HEK293 (cell line): ENCODE measurements around the gene MACROH2A1.
A peak's percentile ranks its signal among the peaks of the same experiment; 100 is the strongest.

ENCODE experiments used
- GFI1B ChIP-seq: fragments of 450-650 bp; formaldehyde crosslinking; IDR thresholded peaks from 2 replicates; pipeline ENCODE4 v1.5.1; 2016; ENCODE audit warnings: missing biosample characterization, missing genetic modification characterization
- GLIS2 ChIP-seq: fragments of 450-650 bp; formaldehyde crosslinking; IDR thresholded peaks from 2 replicates; pipeline ENCODE4 v1.5.1; 2016; ENCODE audit warnings: missing biosample characterization, missing genetic modification characterization
- KLF1 ChIP-seq: fragments of 450-650 bp; formaldehyde crosslinking; IDR thresholded peaks from 2 replicates; pipeline ENCODE4 v1.5.1; 2016; ENCODE audit warnings: missing biosample characterization, missing genetic modification characterization
- PBX3 ChIP-seq: sonication (generic); formaldehyde crosslinking; IDR thresholded peaks from 2 replicates; pipeline ENCODE4 v1.8.1; 2022; ENCODE audit warnings: mild to moderate bottlenecking, moderate library complexity, missing genetic modification reagents
- SCRT2 ChIP-seq: fragments of 450-650 bp; formaldehyde crosslinking; IDR thresholded peaks from 2 replicates; pipeline ENCODE4 v1.5.1; 2016; ENCODE audit warnings: missing biosample characterization, missing genetic modification characterization
- TSHZ1 ChIP-seq: fragments of 450-650 bp; formaldehyde crosslinking; IDR thresholded peaks from 2 replicates; pipeline ENCODE4 v1.5.1; 2016; ENCODE audit warnings: missing biosample characterization, missing genetic modification characterization, borderline replicate concordance
- ZBTB21 ChIP-seq: fragments of 450-650 bp; formaldehyde crosslinking; IDR thresholded peaks from 2 replicates; pipeline ENCODE4 v1.5.1; 2017; ENCODE audit warnings: missing biosample characterization, missing genetic modification characterization
- ZBTB48 ChIP-seq: fragments of 450-650 bp; formaldehyde crosslinking; IDR thresholded peaks from 2 replicates; pipeline ENCODE4 v1.5.1; 2016; ENCODE audit warnings: missing biosample characterization, missing genetic modification characterization
- ZBTB49 ChIP-seq: fragments of 450-650 bp; formaldehyde crosslinking; IDR thresholded peaks from 2 replicates; pipeline ENCODE4 v1.5.1; 2016; ENCODE audit warnings: missing biosample characterization, missing genetic modification characterization, low read depth
- ZNF114 ChIP-seq: fragments of 450-650 bp; formaldehyde crosslinking; IDR thresholded peaks from 2 replicates; pipeline ENCODE4 v1.5.0; 2017; ENCODE audit warnings: missing biosample characterization, missing genetic modification characterization
- ZNF133 ChIP-seq: fragments of 450-650 bp; formaldehyde crosslinking; IDR thresholded peaks from 2 replicates; pipeline ENCODE4 v1.5.1; 2016; ENCODE audit warnings: missing biosample characterization, missing genetic modification characterization
- ZNF138 ChIP-seq: fragments of 450-650 bp; formaldehyde crosslinking; IDR thresholded peaks from 2 replicates; pipeline ENCODE4 v1.5.1; 2016; ENCODE audit warnings: missing biosample characterization, missing genetic modification characterization, borderline replicate concordance
- ZNF148 ChIP-seq: fragments of 450-650 bp; formaldehyde crosslinking; IDR thresholded peaks from 2 replicates; pipeline ENCODE4 v1.5.0; 2017; ENCODE audit warnings: missing biosample characterization, missing genetic modification characterization, borderline replicate concordance
- ZNF19 ChIP-seq: fragments of 450-650 bp; formaldehyde crosslinking; IDR thresholded peaks from 2 replicates; pipeline ENCODE4; 2016; ENCODE audit warnings: missing biosample characterization, missing genetic modification characterization, low read depth
- ZNF2 ChIP-seq: fragments of 450-650 bp; formaldehyde crosslinking; IDR thresholded peaks from 2 replicates; pipeline ENCODE4 v1.5.1; 2016; ENCODE audit warnings: missing biosample characterization, missing genetic modification characterization
- ZNF26 ChIP-seq: fragments of 450-650 bp; formaldehyde crosslinking; IDR thresholded peaks from 2 replicates; pipeline ENCODE4 v1.5.1; 2016; ENCODE audit warnings: missing biosample characterization, missing genetic modification characterization
- ZNF266 ChIP-seq: fragments of 450-650 bp; formaldehyde crosslinking; IDR thresholded peaks from 2 replicates; pipeline ENCODE4 v1.5.1; 2016; ENCODE audit warnings: missing biosample characterization, missing genetic modification characterization, low read depth
- ZNF544 ChIP-seq: fragments of 450-650 bp; formaldehyde crosslinking; IDR thresholded peaks from 2 replicates; pipeline ENCODE4 v1.5.0; 2017; ENCODE audit warnings: missing biosample characterization, missing genetic modification characterization
- ZNF558 ChIP-seq: fragments of 450-650 bp; formaldehyde crosslinking; IDR thresholded peaks from 2 replicates; pipeline ENCODE4 v1.5.1; 2016; ENCODE audit warnings: missing biosample characterization, missing genetic modification characterization
- ZNF660 ChIP-seq: fragments of 450-650 bp; IDR thresholded peaks from 2 replicates; pipeline ENCODE4 v1.5.1; 2018; ENCODE audit warnings: missing biosample characterization, mild to moderate bottlenecking, missing genetic modification characterization
- ZNF704 ChIP-seq: fragments of 450-650 bp; formaldehyde crosslinking; IDR thresholded peaks from 2 replicates; pipeline ENCODE4 v1.5.1; 2016; ENCODE audit warnings: missing biosample characterization, missing genetic modification characterization
- ZNF768 ChIP-seq: fragments of 450-650 bp; formaldehyde crosslinking; IDR thresholded peaks from 2 replicates; pipeline ENCODE4 v1.5.1; 2018; ENCODE audit warnings: missing biosample characterization, mild to moderate bottlenecking, missing genetic modification characterization
- ZNF785 ChIP-seq: fragments of 450-650 bp; formaldehyde crosslinking; IDR thresholded peaks from 2 replicates; pipeline ENCODE4 v1.5.1; 2016; ENCODE audit warnings: missing biosample characterization, missing genetic modification characterization
- ZSCAN23 ChIP-seq: fragments of 450-650 bp; formaldehyde crosslinking; IDR thresholded peaks from 2 replicates; pipeline ENCODE4 v1.5.1; 2016; ENCODE audit warnings: missing biosample characterization, missing genetic modification characterization
- ZSCAN5A ChIP-seq: fragments of 450-650 bp; formaldehyde crosslinking; IDR thresholded peaks from 2 replicates; pipeline ENCODE4 v1.5.1; 2016; ENCODE audit warnings: missing biosample characterization, missing genetic modification characterization
- ZXDB ChIP-seq: fragments of 450-650 bp; formaldehyde crosslinking; IDR thresholded peaks from 2 replicates; pipeline ENCODE4 v1.5.1; 2016; ENCODE audit warnings: missing biosample characterization, missing genetic modification characterization

The MACROH2A1 gene

GRCh38 chr5:135398855-135399793, at the start of gene MACROH2A1 (continued):
- TF ChIP-seq TSHZ1 (tag by site-specific recombination) (no peak), ZXDB (tag by site-specific recombination) (peak; percentile 53), GLIS2 (no peak), ZNF544 (tag by site-specific recombination) (no peak), ZNF768 (tag by site-specific recombination) (no peak), ZNF114 (tag by site-specific recombination) (no peak), ZNF138 (tag by site-specific recombination) (no peak), SCRT2 (tag by site-specific recombination) (no peak), ZBTB49 (tag by site-specific recombination) (no peak), ZBTB21 (tag by site-specific recombination) (no peak), PBX3 (peak; percentile 93), ZNF133 (tag by site-specific recombination) (no peak), ZNF266 (tag by site-specific recombination) (no peak), KLF1 (tag by site-specific recombination) (no peak), ZBTB48 (tag by site-specific recombination) (0 out of 2 replicates have a peak, but pooled peaks have one; percentile 30), ZNF558 (no peak), ZNF785 (no peak), ZNF19 (tag by site-specific recombination) (no peak), ZNF660 (peak; percentile 80), ZNF148 (tag by site-specific recombination) (no peak), ZNF2 (peak; percentile 46; the same call in 1 of the 2 replicates), ZSCAN5A (no peak), GFI1B (tag by site-specific recombination) (no peak), ZNF26 (tag by site-specific recombination) (no peak), ZNF704 (tag by site-specific recombination) (no peak), ZSCAN23 (tag by site-specific recombination) (no peak)
